Measurements from ENCODE around the gene AP2A2.

The AP2A2 gene

GRCh38 chr11:889687-890475 is 35.8 kb upstream of the AP2A2 start:
- Histone ChIP-seq H3K36me3 (ENCODE audit: control insufficient read depth in 2 of 2, insufficient read depth in 1 of 2, low read length in 2 of 2) (peaks cover 0 to 61% of the 10 kb centered on the region in 2 experiments; a peak in 1 of 3 replicates), H3K9me3 (ENCODE audit: control insufficient read depth, insufficient read depth, low read depth, low read length) (no peaks in the 10 kb centered on the region), H3K4me3 (ENCODE audit: low read depth, low read length) (no peak overlapping the region), H3K4me1 (ENCODE audit: control insufficient read depth, insufficient read depth, low read length) (no peaks in the 10 kb centered on the region), H3K27ac (ENCODE audit: extremely low read depth, low read depth, low read length) (no peak overlapping the region)
- CTCF ChIA-PET: interaction anchor here (0.6 kb wide), 1 partner anchor 85 kb away, joined by 3 read pairs; no protein-coding TSS in a partner anchor
- TF ChIP-seq KLF16 (tag by site-specific recombination; IDR thresholded peaks at IDR 0.05) (no peak), ZNF529 (tag by site-specific recombination; IDR thresholded peaks at IDR 0.05; ENCODE audit: insufficient replicate concordance) (no peak), ZFHX2 (tag by site-specific recombination; conservative IDR thresholded peaks at IDR 0.05) (0 out of 2 replicates have a peak, but pooled peaks have one; percentile 13)
- POLR2A ChIA-PET: interaction anchor here (0.6 to 0.7 kb wide), 2 partner anchors 21 to 26 kb away, joined by 3 to 4 read pairs; partner anchors contain the start of gene CHID1

- H3K36me3 ChIP-seq (ENCODE audit: control insufficient read depth in 2 of 2, insufficient read depth in 1 of 2, low read length in 2 of 2): peaks cover 0 to 62% of the 10 kb centered on the region in 2 experiments; a peak in 1 of 3 replicates
- H3K27ac ChIP-seq (ENCODE audit: extremely low read depth, low read depth, low read length): no peak overlapping the region
- TF ChIP-seq ZNF341 (tag by site-specific recombination; IDR thresholded peaks at IDR 0.05; ENCODE audit: low read depth): peak; percentile 62
- no peak for TF ChIP-seq ZNF529 (tag by site-specific recombination; IDR thresholded peaks at IDR 0.05; ENCODE audit: insufficient replicate concordance)
- TF ChIP-seq TCF7L2 (IDR thresholded peaks at IDR 0.05; ENCODE audit: borderline replicate concordance, low read depth, low read length): no peak
- no peak for TF ChIP-seq ZNF513 (tag by site-specific recombination; IDR thresholded peaks at IDR 0.05)
- 0 out of 2 replicates have a peak, but pooled peaks have one; percentile 31 for TF ChIP-seq ZNF600 (tag by site-specific recombination; IDR thresholded peaks at IDR 0.05)
- TF ChIP-seq ZIC2 (tag by site-specific recombination; IDR thresholded peaks at IDR 0.05): peak; percentile 97
- no peak for TF ChIP-seq ZNF169 (tag by site-specific recombination; IDR thresholded peaks at IDR 0.05)
- peak; percentile 25; the same call in 1 of the 2 replicates for TF ChIP-seq EGR2 (tag by site-specific recombination; IDR thresholded peaks at IDR 0.05; ENCODE audit: low read depth)
- 0 out of 2 replicates have a peak, but pooled peaks have one; percentile 8 for TF ChIP-seq ZFHX2 (tag by site-specific recombination; conservative IDR thresholded peaks at IDR 0.05)
- TF ChIP-seq ZNF146 (tag by site-specific recombination; IDR thresholded peaks at IDR 0.05): no peak
- TF ChIP-seq GLIS1 (tag by site-specific recombination; IDR thresholded peaks at IDR 0.05): no peak
- peak; percentile 62; the same call in 1 of the 2 replicates for TF ChIP-seq SP7 (tag by site-specific recombination; IDR thresholded peaks at IDR 0.05)
- TF ChIP-seq ZNF423 (tag by site-specific recombination; IDR thresholded peaks at IDR 0.05): peak; percentile 78
- CTCF ChIA-PET: no interaction called here
- no peak overlapping the region for H3K4me3 ChIP-seq (ENCODE audit: low read depth, low read length)
- no peaks in the 10 kb centered on the region for H3K4me1 ChIP-seq (ENCODE audit: control insufficient read depth, insufficient read depth, low read length)
- H3K9me3 ChIP-seq (ENCODE audit: control insufficient read depth, insufficient read depth, low read depth, low read length): no peaks in the 10 kb centered on the region
- POLR2A ChIA-PET: interaction anchor here (0.6 kb wide), 2 partner anchors 25 to 60 kb away, joined by 4 read pairs; no protein-coding TSS in a partner anchor
Measured at GRCh38 chr11:890794-891540, 34.7 kb upstream of the AP2A2 start.

DNA sequence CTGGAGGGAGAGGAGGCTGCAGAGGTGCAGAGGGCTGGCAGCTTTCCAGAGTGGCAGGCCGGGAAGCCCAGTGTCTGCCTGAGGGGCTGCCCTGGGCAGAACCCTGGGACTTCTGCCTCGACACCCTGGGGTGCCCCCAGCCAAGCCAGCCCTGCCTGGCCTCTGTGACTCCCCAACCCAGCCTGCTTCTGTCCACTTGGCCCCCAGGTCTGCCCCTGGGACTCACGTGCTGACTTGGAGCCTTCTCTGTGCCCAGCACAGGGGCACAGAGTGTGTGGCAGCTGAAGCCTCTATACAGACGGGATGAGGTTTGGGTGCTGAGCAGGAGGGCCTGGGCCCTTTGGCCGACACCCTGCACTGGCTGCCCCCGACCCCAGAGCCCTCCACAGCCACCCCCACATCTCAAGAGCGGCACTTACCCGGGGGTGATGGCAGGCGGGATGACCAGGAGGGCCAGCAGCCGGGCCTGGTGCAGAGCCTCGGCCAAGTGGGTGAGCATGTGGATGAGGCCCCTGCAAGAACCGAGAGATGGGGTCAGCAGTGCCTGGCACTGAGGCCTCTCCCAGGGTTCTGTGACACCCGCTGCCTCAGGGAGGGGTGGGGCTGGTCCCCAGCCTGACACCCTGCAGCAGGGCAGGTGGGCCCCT is 32.5 kb upstream of the AP2A2 start:
- no peak overlapping the region for H3K4me3 ChIP-seq (ENCODE audit: low read depth, low read length)
- H3K27ac ChIP-seq (ENCODE audit: extremely low read depth, low read depth, low read length): no peak overlapping the region
- ChIA-PET CTCF (no interaction called here), POLR2A (interaction anchor here (0.6 to 0.7 kb wide), 2 partner anchors 64 to 80 kb away, joined by 4 to 8 read pairs; no protein-coding TSS in a partner anchor)
- H3K36me3 ChIP-seq (ENCODE audit: control insufficient read depth in 2 of 2, insufficient read depth in 1 of 2, low read length in 2 of 2): peaks cover 0 to 46% of the 10 kb centered on the region in 2 experiments; a peak in 1 of 3 replicates
- no peaks in the 10 kb centered on the region for H3K9me3 ChIP-seq (ENCODE audit: control insufficient read depth, insufficient read depth, low read depth, low read length)
- H3K4me1 ChIP-seq (ENCODE audit: control insufficient read depth, insufficient read depth, low read length): no peaks in the 10 kb centered on the region
- TF ChIP-seq ZNF549 (tag by site-specific recombination; IDR thresholded peaks at IDR 0.05): no peak
- no peak for TF ChIP-seq ZNF423 (tag by site-specific recombination; IDR thresholded peaks at IDR 0.05)
- no peak for TF ChIP-seq ZNF140 (tag by site-specific recombination; IDR thresholded peaks at IDR 0.05)
- TF ChIP-seq ZNF513 (tag by site-specific recombination; IDR thresholded peaks at IDR 0.05): no peak
- no peak for TF ChIP-seq ZSCAN30 (tag by site-specific recombination; IDR thresholded peaks at IDR 0.05)
- TF ChIP-seq ELK4 (IDR thresholded peaks at IDR 0.05; ENCODE audit: borderline replicate concordance, low read depth, low read length): no peak
- TF ChIP-seq, protein P1, sequence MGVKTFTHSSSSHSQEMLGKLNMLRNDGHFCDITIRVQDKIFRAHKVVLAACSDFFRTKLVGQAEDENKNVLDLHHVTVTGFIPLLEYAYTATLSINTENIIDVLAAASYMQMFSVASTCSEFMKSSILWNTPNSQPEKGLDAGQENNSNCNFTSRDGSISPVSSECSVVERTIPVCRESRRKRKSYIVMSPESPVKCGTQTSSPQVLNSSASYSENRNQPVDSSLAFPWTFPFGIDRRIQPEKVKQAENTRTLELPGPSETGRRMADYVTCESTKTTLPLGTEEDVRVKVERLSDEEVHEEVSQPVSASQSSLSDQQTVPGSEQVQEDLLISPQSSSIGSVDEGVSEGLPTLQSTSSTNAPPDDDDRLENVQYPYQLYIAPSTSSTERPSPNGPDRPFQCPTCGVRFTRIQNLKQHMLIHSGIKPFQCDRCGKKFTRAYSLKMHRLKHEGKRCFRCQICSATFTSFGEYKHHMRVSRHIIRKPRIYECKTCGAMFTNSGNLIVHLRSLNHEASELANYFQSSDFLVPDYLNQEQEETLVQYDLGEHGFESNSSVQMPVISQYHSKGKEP (tag by site-specific recombination; IDR thresholded peaks at IDR 0.05): no peak
- no peak for TF ChIP-seq SP7 (tag by site-specific recombination; IDR thresholded peaks at IDR 0.05)
- TF ChIP-seq ZFP41 (tag by site-specific recombination; IDR thresholded peaks at IDR 0.05; ENCODE audit: borderline replicate concordance): no peak
- TF ChIP-seq ZFHX2 (tag by site-specific recombination; conservative IDR thresholded peaks at IDR 0.05): no peak
